ENCODE results near the gene ZC3H13.

Gene ZC3H13

GRCh38 chr13:46038296-46038695 lies 14.2 kb downstream of the ZC3H13 start:
- FAIRE-seq = peak; percentile 36
- TF ChIP-seq TAF1 (IDR thresholded peaks at IDR 0.05; ENCODE audit: borderline replicate concordance, low read depth, low read length) (no peak), POLR2AphosphoS5 (IDR thresholded peaks at IDR 0.05; ENCODE audit: low read depth, low read length) (no peak), POLR2A (IDR thresholded peaks at IDR 0.05; ENCODE audit: low read depth, low read length) (no peak)
- DNase-seq (ENCODE audit: insufficient read length) = no peak

DNA sequence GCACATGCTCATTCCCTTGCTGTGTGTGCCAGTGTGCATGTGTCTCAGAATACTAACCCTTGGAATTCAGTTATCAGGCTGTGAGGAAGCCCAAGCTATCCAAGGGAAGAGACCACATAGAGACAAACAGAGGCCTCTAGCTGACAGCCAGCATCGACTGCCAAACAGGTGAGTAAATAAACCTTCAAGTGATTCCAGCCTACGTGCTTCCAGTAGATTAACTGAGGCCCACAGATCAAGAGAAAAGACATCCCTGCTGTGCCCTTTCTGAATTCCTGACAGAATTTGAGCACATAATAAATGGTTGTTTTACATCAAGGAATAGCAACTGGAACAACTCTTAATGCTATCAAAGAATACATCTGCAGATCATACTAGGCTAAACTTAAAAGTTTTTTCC lies 17.5 kb downstream of the ZC3H13 start:
- no peak for TF ChIP-seq POLR2A (IDR thresholded peaks at IDR 0.05; ENCODE audit: low read depth, low read length)
- no peak for TF ChIP-seq TAF1 (IDR thresholded peaks at IDR 0.05; ENCODE audit: borderline replicate concordance, low read depth, low read length)
- TF ChIP-seq POLR2AphosphoS5 (IDR thresholded peaks at IDR 0.05; ENCODE audit: low read depth, low read length) = no peak
- no peak for FAIRE-seq
- DNase-seq (ENCODE audit: insufficient read length) = no peak

DNA sequence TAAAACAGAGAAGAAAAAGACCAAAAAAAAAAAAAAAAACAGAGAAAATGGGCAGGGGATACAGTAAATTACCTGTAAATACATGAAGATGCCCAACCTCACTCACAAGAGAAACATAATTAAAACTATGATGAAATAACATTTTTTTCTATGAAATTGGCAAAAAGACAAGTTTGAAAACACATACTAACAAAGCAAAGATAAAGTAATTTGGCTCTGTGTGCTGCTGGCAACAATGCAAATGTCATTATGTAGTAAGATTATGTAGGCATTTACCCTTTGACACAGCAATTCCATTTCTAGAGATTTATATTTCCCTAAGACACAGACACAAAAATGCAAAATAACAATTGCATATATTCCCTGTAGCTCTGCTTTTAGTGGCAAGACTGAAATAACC lies 20.2 kb downstream of the ZC3H13 start:
- DNase-seq (ENCODE audit: insufficient read length) (no peak), FAIRE-seq (no peak)
- TF ChIP-seq POLR2AphosphoS5 (IDR thresholded peaks at IDR 0.05; ENCODE audit: low read depth, low read length) = no peak
- TF ChIP-seq TAF1 (IDR thresholded peaks at IDR 0.05; ENCODE audit: borderline replicate concordance, low read depth, low read length) = no peak
- no peak for TF ChIP-seq POLR2A (IDR thresholded peaks at IDR 0.05; ENCODE audit: low read depth, low read length)

- TF ChIP-seq TAF1 (IDR thresholded peaks at IDR 0.05; ENCODE audit: borderline replicate concordance, low read depth, low read length) (no peak), POLR2A (IDR thresholded peaks at IDR 0.05; ENCODE audit: low read depth, low read length) (no peak), POLR2AphosphoS5 (IDR thresholded peaks at IDR 0.05; ENCODE audit: low read depth, low read length) (no peak)
- DNase-seq (ENCODE audit: insufficient read length) (no peak), FAIRE-seq (no peak)
Observed at GRCh38 chr13:46031581-46032263, 20.8 kb downstream of the ZC3H13 start.

DNA sequence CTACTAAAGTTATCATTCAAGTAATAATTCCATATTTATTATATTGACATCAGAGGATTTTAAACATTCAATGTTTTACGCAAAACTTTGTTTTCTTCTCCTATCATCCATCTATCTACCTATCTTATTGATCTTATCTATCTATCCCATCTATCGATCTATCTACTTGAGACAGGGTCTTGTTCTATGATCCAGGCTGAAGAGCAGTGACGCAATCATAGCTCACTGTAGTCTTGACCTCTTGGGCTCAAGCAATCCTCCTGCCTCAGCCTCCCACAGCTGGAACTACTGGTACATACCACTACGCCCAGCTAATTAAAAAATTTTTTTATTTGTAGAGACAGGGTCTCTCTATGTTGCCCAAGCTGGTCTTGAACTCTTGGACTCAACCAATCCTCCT lies 27.4 kb downstream of the ZC3H13 start:
- TF ChIP-seq TAF1 (IDR thresholded peaks at IDR 0.05; ENCODE audit: borderline replicate concordance, low read depth, low read length) (no peak), POLR2A (IDR thresholded peaks at IDR 0.05; ENCODE audit: low read depth, low read length) (no peak), POLR2AphosphoS5 (IDR thresholded peaks at IDR 0.05; ENCODE audit: low read depth, low read length) (no peak)
- FAIRE-seq = no peak
- no peak for DNase-seq (ENCODE audit: insufficient read length)

- DNase-seq (ENCODE audit: insufficient read length) (no peak), FAIRE-seq (no peak)
- TF ChIP-seq TAF1 (IDR thresholded peaks at IDR 0.05; ENCODE audit: borderline replicate concordance, low read depth, low read length) (no peak), POLR2AphosphoS5 (IDR thresholded peaks at IDR 0.05; ENCODE audit: low read depth, low read length) (no peak), POLR2A (IDR thresholded peaks at IDR 0.05; ENCODE audit: low read depth, low read length) (no peak)
Observed at GRCh38 chr13:46022481-46022880, 30.1 kb downstream of the ZC3H13 start.

- FAIRE-seq (peak; percentile 24), DNase-seq (ENCODE audit: insufficient read length) (no peak)
- TF ChIP-seq TAF1 (IDR thresholded peaks at IDR 0.05; ENCODE audit: borderline replicate concordance, low read depth, low read length) (no peak), POLR2AphosphoS5 (IDR thresholded peaks at IDR 0.05; ENCODE audit: low read depth, low read length) (no peak), POLR2A (IDR thresholded peaks at IDR 0.05; ENCODE audit: low read depth, low read length) (no peak)
Observed at GRCh38 chr13:46016216-46016615, 36.3 kb downstream of the ZC3H13 start.

- no peak for TF ChIP-seq POLR2AphosphoS5 (IDR thresholded peaks at IDR 0.05; ENCODE audit: low read depth, low read length)
- no peak for TF ChIP-seq POLR2A (IDR thresholded peaks at IDR 0.05; ENCODE audit: low read depth, low read length)
- TF ChIP-seq TAF1 (IDR thresholded peaks at IDR 0.05; ENCODE audit: borderline replicate concordance, low read depth, low read length) = no peak
- FAIRE-seq = no peak
- DNase-seq (ENCODE audit: insufficient read length) = no peak
Observed at GRCh38 chr13:46015366-46015765, 37.2 kb downstream of the ZC3H13 start.

DNA sequence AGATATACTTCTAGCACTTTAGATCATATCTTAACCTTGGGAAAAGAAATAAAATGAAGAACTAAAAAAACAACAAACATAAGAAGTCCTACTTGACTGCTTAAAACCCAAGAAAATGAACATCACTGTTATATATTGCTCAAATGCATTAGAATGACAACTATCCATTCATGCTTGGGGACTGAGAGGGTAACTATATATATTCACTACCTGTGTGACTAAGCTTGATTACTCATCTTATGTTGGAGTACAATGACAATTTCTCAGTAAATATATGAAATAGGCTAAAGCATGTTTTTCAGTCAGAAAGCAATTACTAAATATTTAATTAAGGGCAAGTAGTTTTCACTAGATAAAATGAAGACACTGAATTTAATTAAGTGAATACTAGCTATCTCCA lies 40.1 kb downstream of the ZC3H13 start:
- FAIRE-seq (peak; percentile 33), DNase-seq (ENCODE audit: insufficient read length) (no peak)
- TF ChIP-seq POLR2A (IDR thresholded peaks at IDR 0.05; ENCODE audit: low read depth, low read length) (no peak), TAF1 (IDR thresholded peaks at IDR 0.05; ENCODE audit: borderline replicate concordance, low read depth, low read length) (no peak), POLR2AphosphoS5 (IDR thresholded peaks at IDR 0.05; ENCODE audit: low read depth, low read length) (no peak)

DNA sequence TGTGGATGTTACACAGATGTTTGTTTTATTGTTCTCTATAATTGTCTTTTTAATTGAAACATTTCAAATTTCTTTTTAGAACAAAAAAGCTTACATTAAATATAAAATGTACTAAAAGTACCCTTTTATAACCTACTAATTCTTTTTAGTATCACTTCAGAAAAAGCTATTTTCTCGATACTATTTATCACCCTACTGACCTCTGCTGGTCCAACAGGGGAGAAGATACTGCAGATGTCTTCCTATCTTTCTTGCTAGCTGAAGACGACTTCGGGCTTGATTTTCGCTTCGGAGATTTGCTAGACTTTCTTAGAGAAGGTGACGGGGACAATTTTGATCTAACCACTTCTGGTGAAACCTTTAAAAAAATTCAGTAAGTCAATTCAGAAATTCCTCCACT lies 42.4 kb downstream of the ZC3H13 start:
- no peak for TF ChIP-seq TAF1 (IDR thresholded peaks at IDR 0.05; ENCODE audit: borderline replicate concordance, low read depth, low read length)
- no peak for TF ChIP-seq POLR2AphosphoS5 (IDR thresholded peaks at IDR 0.05; ENCODE audit: low read depth, low read length)
- TF ChIP-seq POLR2A (IDR thresholded peaks at IDR 0.05; ENCODE audit: low read depth, low read length) = no peak
- DNase-seq (ENCODE audit: insufficient read length) (no peak), FAIRE-seq (no peak)

GRCh38 chr13:46008631-46009030 lies 43.9 kb downstream of the ZC3H13 start:
- no peak for TF ChIP-seq POLR2A (IDR thresholded peaks at IDR 0.05; ENCODE audit: low read depth, low read length)
- TF ChIP-seq POLR2AphosphoS5 (IDR thresholded peaks at IDR 0.05; ENCODE audit: low read depth, low read length) = no peak
- TF ChIP-seq TAF1 (IDR thresholded peaks at IDR 0.05; ENCODE audit: borderline replicate concordance, low read depth, low read length) = no peak
- FAIRE-seq (no peak), DNase-seq (ENCODE audit: insufficient read length) (no peak)

DNA sequence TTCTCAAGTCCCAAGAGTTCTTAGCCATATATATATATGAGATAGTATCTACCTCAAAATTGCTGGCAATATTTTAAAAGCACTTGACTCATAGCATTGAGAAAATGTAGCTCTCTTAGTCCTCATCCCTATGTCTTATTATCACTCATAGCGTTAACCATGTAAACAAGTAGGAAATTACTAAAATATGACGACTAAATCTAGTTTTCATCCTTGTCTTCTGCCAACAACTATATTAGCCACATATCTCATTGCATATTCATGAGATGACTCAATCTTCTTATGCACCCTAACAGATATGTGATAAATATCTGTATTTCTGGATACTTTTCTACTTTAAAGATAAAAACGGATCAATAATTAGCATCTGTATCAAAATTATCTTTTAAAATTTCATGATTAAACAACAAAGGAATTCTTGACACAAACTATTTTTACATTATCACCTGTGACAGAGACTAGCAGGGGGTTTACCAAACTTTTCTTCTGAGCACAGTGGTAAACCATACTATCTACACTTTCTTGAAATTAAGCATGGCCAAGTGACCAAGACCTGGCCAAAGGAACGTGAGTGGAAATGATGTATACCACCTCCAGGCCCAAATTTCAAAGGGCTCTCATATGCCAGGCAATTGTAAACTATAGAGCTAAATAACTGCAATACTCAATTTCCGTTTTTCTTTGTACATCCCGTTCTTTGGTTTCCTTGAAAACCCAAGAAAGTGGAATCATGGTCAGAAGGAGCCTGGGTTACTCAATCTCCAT lies 45.7 kb downstream of the ZC3H13 start:
- FAIRE-seq = no peak
- TF ChIP-seq POLR2A (IDR thresholded peaks at IDR 0.05; ENCODE audit: low read depth, low read length) (no peak), POLR2AphosphoS5 (IDR thresholded peaks at IDR 0.05; ENCODE audit: low read depth, low read length) (no peak)
- DNase-seq (ENCODE audit: insufficient read length) = no peak

Measured in GM12892 (cell line).